Measurements from ENCODE around the gene SYNDIG1.

The SYNDIG1 gene

GRCh38 chr20:24658920-24659660 lies 189.7 kb downstream of the SYNDIG1 start:
- no peaks in the 10 kb centered on the region for H3K27me3 ChIP-seq (replicated peaks)
- no peak for TF ChIP-seq CTCF (IDR thresholded peaks at IDR 0.05; ENCODE audit: low read depth, low read length, missing control alignments)
- in situ Hi-C loops (cut with HindIII; ENCODE audit: low pct_ligation_motif_present, low sequenced_read_pairs), result no loop called here
- H3K27ac ChIP-seq, result no peak overlapping the region
- DNase-seq, result no peak
- no peaks in the 10 kb centered on the region for H3K36me3 ChIP-seq (replicated peaks)
- H3K4me3 ChIP-seq (ENCODE audit: low read depth, low read length), result no peak overlapping the region

- DNase-seq, result no peak
- in situ Hi-C loops (cut with HindIII; ENCODE audit: low pct_ligation_motif_present, low sequenced_read_pairs), result no loop called here
- H3K27ac ChIP-seq, result no peak overlapping the region
- H3K36me3 ChIP-seq (replicated peaks), result no peaks in the 10 kb centered on the region
- H3K27me3 ChIP-seq (replicated peaks), result no peaks in the 10 kb centered on the region
- no peak overlapping the region for H3K4me3 ChIP-seq (ENCODE audit: low read depth, low read length)
- no peak for TF ChIP-seq CTCF (IDR thresholded peaks at IDR 0.05; ENCODE audit: low read depth, low read length, missing control alignments)
These were observed 190.4 kb downstream of the SYNDIG1 start for GRCh38 chr20:24659835-24660234.

GRCh38 chr20:24660651-24661050 lies 191.2 kb downstream of the SYNDIG1 start:
- H3K27ac ChIP-seq, result no peak overlapping the region
- in situ Hi-C loops (cut with HindIII; ENCODE audit: low pct_ligation_motif_present, low sequenced_read_pairs), result no loop called here
- H3K36me3 ChIP-seq (replicated peaks), result no peaks in the 10 kb centered on the region
- TF ChIP-seq CTCF (IDR thresholded peaks at IDR 0.05; ENCODE audit: low read depth, low read length, missing control alignments), result no peak
- no peak overlapping the region for H3K4me3 ChIP-seq (ENCODE audit: low read depth, low read length)
- no peak for DNase-seq
- H3K27me3 ChIP-seq (replicated peaks), result no peaks in the 10 kb centered on the region

- no peak overlapping the region for H3K27ac ChIP-seq
- in situ Hi-C loops (cut with HindIII; ENCODE audit: low pct_ligation_motif_present, low sequenced_read_pairs), result no loop called here
- no peaks in the 10 kb centered on the region for H3K36me3 ChIP-seq (replicated peaks)
- no peak overlapping the region for H3K4me3 ChIP-seq (ENCODE audit: low read depth, low read length)
- no peak for TF ChIP-seq CTCF (IDR thresholded peaks at IDR 0.05; ENCODE audit: low read depth, low read length, missing control alignments)
- no peak for DNase-seq
- no peaks in the 10 kb centered on the region for H3K27me3 ChIP-seq (replicated peaks)
These were observed 191.8 kb downstream of the SYNDIG1 start for GRCh38 chr20:24661255-24661654.

GRCh38 chr20:24662322-24662721 lies 192.9 kb downstream of the SYNDIG1 start:
- Histone ChIP-seq H3K27ac (no peak overlapping the region), H3K36me3 (replicated peaks) (no peaks in the 10 kb centered on the region), H3K27me3 (replicated peaks) (no peaks in the 10 kb centered on the region), H3K4me3 (ENCODE audit: low read depth, low read length) (no peak overlapping the region)
- no peak for DNase-seq
- in situ Hi-C loops (cut with HindIII; ENCODE audit: low pct_ligation_motif_present, low sequenced_read_pairs), result no loop called here
- TF ChIP-seq CTCF (IDR thresholded peaks at IDR 0.05; ENCODE audit: low read depth, low read length, missing control alignments), result no peak

Data from brain microvascular endothelial cell (primary cell).